HepG2 (cell line): ENCODE results near the gene RREB1. TPM values are rescaled to one million over a fixed set of nuclear protein-coding genes. Genes with fewer than 3 reads are reported as not detected.
A peak's percentile ranks its signal among the peaks of the same experiment; 100 is the strongest.

Experiments used
- ATAC-seq: fragments of 200-7000 bp; cut with Tn5 transposase; 3 replicates; pipeline ENCODE4 v1.9.1; 2020; ENCODE audit warnings: mild to moderate bottlenecking, moderate library complexity
- BruUV-seq: library from RNA; stranded (reverse); fragments of 400-500 nt; replicated peaks from 2 replicates; lab custom pipeline; 2021; lab: Mats Ljungman, UMichigan
- CTCF ChIA-PET: fragments of 300-600 bp; formaldehyde crosslinking; extraction: SDS; loops from one replicate; lab custom pipeline; 2021; ENCODE audit warnings: low total read pairs, inconsistent platforms, low intra/inter-chr PET ratio; lab: Yijun Ruan, JAX
- POLR2A ChIA-PET: fragments of 350-600 bp; sonication (Branson Sonifier 250); formaldehyde crosslinking; loops from one replicate; lab custom pipeline; 2020; ENCODE audit warnings: antibody characterized with exemption, inconsistent platforms; lab: Yijun Ruan, JAX
- DNase-seq: peaks from one replicate; pipeline ENCODE4 v3.0.0-alpha.2; 2015; ENCODE audit warnings: low spot score
- FAIRE-seq: peaks from 3 replicates; lab custom pipeline; 2011; peaks lifted over from hg19 to GRCh38; lab: Jason Lieb, UNC
- H2AFZ ChIP-seq: one replicate; pipeline ENCODE4 v1.6.1; 2011; ENCODE audit warnings: low read length, inconsistent platforms
- H3K27ac ChIP-seq: fragments of 300-600 bp; 3 replicates; pipeline ENCODE4 v1.8.0; 2011; ENCODE audit warnings: mixed run types, mild to moderate bottlenecking, mixed read lengths, low read length, inconsistent platforms; ENCODE audit not compliant: insufficient read depth; ENCODE audit errors: extremely low read length
- H3K27me3 ChIP-seq, 2 experiments: fragments of 200-600 bp in 1 of 2; 2 replicates in 1 of 2; 3 replicates in 1 of 2; pipeline versions ENCODE4 v1.6.0 to v1.8.0; 2011; ENCODE audit warnings: low read length in 2 of 2, mild to moderate bottlenecking in 2 of 2, moderate library complexity in 2 of 2, inconsistent platforms in 1 of 2; ENCODE audit not compliant: insufficient read depth in 2 of 2, control insufficient read depth in 1 of 2
- H3K36me3 ChIP-seq, 2 experiments: fragments of 200-600 bp in 1 of 2; replicated peaks in 1 of 2; 2 replicates in 1 of 2; 3 replicates in 1 of 2; pipeline versions ENCODE4 v1.5.1 to v1.8.0; 2011; ENCODE audit warnings: low read length in 2 of 2, inconsistent platforms in 1 of 2; ENCODE audit not compliant: insufficient read depth in 2 of 2, control insufficient read depth in 1 of 2
- H3K4me1 ChIP-seq: 2 replicates; pipeline ENCODE4 v1.5.1; 2012; ENCODE audit warnings: low read length, inconsistent platforms; ENCODE audit not compliant: insufficient read depth
- H3K4me2 ChIP-seq: 2 replicates; pipeline ENCODE4 v1.6.0; 2011; ENCODE audit warnings: low read depth, low read length, inconsistent platforms
- H3K4me3 ChIP-seq, 3 experiments: fragments of 200-600 bp in 1 of 3; sonication (generic), shearing (Covaris generic) in 1 of 3; replicated peaks in 1 of 3; 2 replicates each; pipeline ENCODE4 v1.5.1; 2011 to 2016; ENCODE audit warnings: low read length in 3 of 3, inconsistent platforms in 2 of 3, low read depth in 2 of 3, mild to moderate bottlenecking in 2 of 3, control low read depth in 1 of 3, mixed read lengths in 1 of 3; ENCODE audit not compliant: insufficient read depth in 1 of 3
- H3K79me2 ChIP-seq: one replicate; pipeline ENCODE4 v1.6.1; 2011; ENCODE audit warnings: low read length, inconsistent platforms; ENCODE audit not compliant: insufficient read depth
- H3K9ac ChIP-seq: 2 replicates; pipeline ENCODE4 v1.6.0; 2011; ENCODE audit warnings: mild to moderate bottlenecking, low read depth, low read length, inconsistent platforms; ENCODE audit not compliant: insufficient read depth
- H3K9me3 ChIP-seq: 2 replicates; pipeline ENCODE4 v1.5.1; 2012; ENCODE audit warnings: mild to moderate bottlenecking, low read length
- H4K20me1 ChIP-seq: 2 replicates; pipeline ENCODE4 v1.6.0; 2011; ENCODE audit warnings: inconsistent platforms, mild to moderate bottlenecking, low read length, moderate library complexity; ENCODE audit not compliant: insufficient read depth
- CCAR2 ChIP-seq: fragments of 200-400 bp; formaldehyde crosslinking; optimal IDR thresholded peaks from 2 replicates; pipeline ENCODE3; 2018; ENCODE audit warnings: low read depth, mild to moderate bottlenecking, low read length, moderate library complexity
- HOXA9 ChIP-seq: sonication (generic); formaldehyde crosslinking; IDR thresholded peaks from 2 replicates; pipeline ENCODE4 v1.8.1; 2022; ENCODE audit warnings: missing genetic modification reagents, mild to moderate bottlenecking, moderate library complexity, borderline replicate concordance
- IRF2 ChIP-seq: IDR thresholded peaks from 2 replicates; pipeline ENCODE4 v1.6.1; 2018; ENCODE audit warnings: missing genetic modification reagents, missing compliant biosample characterization
- ISL2 ChIP-seq: sonication (generic); formaldehyde crosslinking; IDR thresholded peaks from 2 replicates; pipeline ENCODE4 v1.5.0; 2020; ENCODE audit warnings: missing genetic modification reagents
- MED1 ChIP-seq: sonication (generic); formaldehyde crosslinking; IDR thresholded peaks from 2 replicates; pipeline ENCODE4 v1.4.0; 2020; ENCODE audit warnings: missing genetic modification reagents
- MEF2D ChIP-seq: sonication (generic); formaldehyde crosslinking; IDR thresholded peaks from 2 replicates; pipeline ENCODE4 v1.5.1; 2020; ENCODE audit warnings: mild to moderate bottlenecking, missing genetic modification reagents
- MTERF4 ChIP-seq: sonication (generic); formaldehyde crosslinking; IDR thresholded peaks from 2 replicates; pipeline ENCODE4 v1.8.0; 2023; ENCODE audit warnings: mild to moderate bottlenecking, missing genetic modification reagents
- NFATC3 ChIP-seq: sonication (generic); formaldehyde crosslinking; IDR thresholded peaks from 2 replicates; pipeline ENCODE4 v1.5.1; 2020; ENCODE audit warnings: mild to moderate bottlenecking, missing genetic modification reagents
- NKX3-1 ChIP-seq: sonication (generic); formaldehyde crosslinking; IDR thresholded peaks from 2 replicates; pipeline ENCODE4 v1.5.0; 2020; ENCODE audit warnings: missing genetic modification reagents
- NR3C1 ChIP-seq: sonication (generic); formaldehyde crosslinking; IDR thresholded peaks from 2 replicates; pipeline ENCODE4 v1.4.0; 2020; ENCODE audit warnings: missing genetic modification reagents
- ONECUT2 ChIP-seq: sonication (generic); formaldehyde crosslinking; IDR thresholded peaks from 2 replicates; pipeline ENCODE4 v1.4.0; 2020; ENCODE audit warnings: missing genetic modification reagents
- PHF21A ChIP-seq: sonication (generic); formaldehyde crosslinking; IDR thresholded peaks from 2 replicates; pipeline ENCODE4 v1.5.0; 2020; ENCODE audit warnings: mild to moderate bottlenecking, missing genetic modification reagents
- RFX3 ChIP-seq: IDR thresholded peaks from 2 replicates; pipeline ENCODE4 v1.6.1; 2016; ENCODE audit warnings: missing biosample characterization, missing genetic modification reagents
- SPEN ChIP-seq: sonication (generic); formaldehyde crosslinking; IDR thresholded peaks from 2 replicates; pipeline ENCODE4 v1.5.1; 2020; ENCODE audit warnings: low read depth, mild to moderate bottlenecking, missing genetic modification reagents
- SRF ChIP-seq: IDR thresholded peaks from 2 replicates; pipeline ENCODE4 v1.6.1; 2011; ENCODE audit warnings: mild to moderate bottlenecking, low read depth, low read length, moderate library complexity
- TAF15 ChIP-seq: fragments of 200-400 bp; formaldehyde crosslinking; IDR thresholded peaks from one replicate; pipeline ENCODE4 v1.6.1; 2018; ENCODE audit warnings: mild to moderate bottlenecking, low read depth, low read length; ENCODE audit not compliant: poor library complexity, severe bottlenecking
- YEATS4 ChIP-seq: sonication (generic); formaldehyde crosslinking; IDR thresholded peaks from 2 replicates; pipeline ENCODE4 v1.4.0; 2020; ENCODE audit warnings: missing genetic modification reagents, borderline replicate concordance
- ZNF136 ChIP-seq: sonication (generic); formaldehyde crosslinking; IDR thresholded peaks from 2 replicates; pipeline ENCODE4 v1.8.1; 2022; ENCODE audit warnings: low read depth, mild to moderate bottlenecking, moderate library complexity, missing genetic modification reagents
- ZNF570 ChIP-seq: sonication (generic); formaldehyde crosslinking; IDR thresholded peaks from 2 replicates; pipeline ENCODE4 v1.4.0; 2020; ENCODE audit warnings: mild to moderate bottlenecking, missing genetic modification reagents, borderline replicate concordance
- ZNF629 ChIP-seq: sonication (generic); formaldehyde crosslinking; conservative IDR thresholded peaks from 2 replicates; pipeline ENCODE4 v1.5.0; 2020; ENCODE audit warnings: missing genetic modification reagents
- ZNF710 ChIP-seq: sonication (generic); formaldehyde crosslinking; IDR thresholded peaks from 2 replicates; pipeline ENCODE4 v1.5.0; 2020; ENCODE audit warnings: mild to moderate bottlenecking, missing genetic modification reagents, borderline replicate concordance
- WGBS: methylation state at CpG from one replicate; pipeline ENCODE4 v1.1.6; 2017; ENCODE audit warnings: low lambda C conversion rate; 5-methylcytosine and 5-hydroxymethylcytosine counted together
- in situ Hi-C: cut with HindIII; loops from 2 replicates; pipeline ENCODE4 v1.10.0; 2017; ENCODE audit warnings: low pct_unique_long_range_greater_than_20kb; ENCODE audit not compliant: extremely low pct_ligation_motif_present
- intact Hi-C: fragments of 100-400 bp; cut with micrococcal nuclease; formaldehyde crosslinking; loops from one replicate; pipeline ENCODE4 v1.10.0; 2022; ENCODE audit not compliant: unreplicated experiment
- polyA plus RNA-seq, 8 experiments: library from polyadenylated mRNA; depleted of rRNA in 3 of 8; stranded (reverse) in 7 of 8; unstranded in 1 of 8; fragments of >200 nt; fragmentation: Illumina TruSeq in 4 of 8; extraction: Trizol in 4 of 8; gene quantifications; 2 replicates each; pipeline versions ENCODE4 v1.2.1 to v1.2.3, GENCODE V29; 2011 to 2016; ENCODE audit warnings: low read depth in 4 of 8, missing spikeins in 1 of 8, mixed read lengths in 1 of 8; ENCODE audit not compliant: insufficient read depth in 1 of 8
- total RNA-seq, 5 experiments: library from RNA; depleted of rRNA; stranded (reverse); fragments of >200 nt; fragmentation: Illumina TruSeq; extraction: Trizol; gene quantifications; 2 replicates each; pipeline ENCODE4 v1.2.3, GENCODE V29; 2016; ENCODE audit warnings: low read depth in 1 of 5

The RREB1 gene
- total and polyA plus RNA-seq, 2 of the 13 experiments (the other 11 are each of a cell fraction or from before 2014, with no cell fraction given): 6.1 to 23.2 TPM

- DNase-seq (peak; percentile 70), ATAC-seq (no peak), FAIRE-seq (peak; percentile 21)
- Histone ChIP-seq H3K4me1 (peaks cover 56% of the 10 kb centered on the region), H3K79me2 (peaks cover 8% of the 10 kb centered on the region), H3K36me3 (peaks cover 36 to 56% of the 10 kb centered on the region in 2 experiments), H3K4me2 (peak overlapping the region; percentile 83; the same call in 1 of the 2 replicates), H3K9me3 (no peaks in the 10 kb centered on the region), H3K27ac (peak overlapping the region; percentile 82), H2AFZ (no peak overlapping the region), H4K20me1 (peaks cover 4% of the 10 kb centered on the region; the same call in 1 of the 2 replicates), H3K4me3 (no peak overlapping the region), H3K9ac (no peak overlapping the region), H3K27me3 (no peaks in the 10 kb centered on the region)
- intact Hi-C loops: loop anchor here (1.0 kb wide), 1 partner anchor 519 kb away; no protein-coding TSS in a partner anchor
- POLR2A ChIA-PET: interaction anchor here (1.3 kb wide), 1 partner anchor 201 kb away, joined by 3 read pairs; no protein-coding TSS in a partner anchor
- BruUV-seq: no TSS peak
- WGBS: 40% methylated on average over 7 of the region's 7 CpGs
- in situ Hi-C loops: loop anchor here (5.0 kb wide), 1 partner anchor 521 kb away; no protein-coding TSS in a partner anchor
- CTCF ChIA-PET: interaction anchor here (1.2 to 2.8 kb wide), 3 partner anchors 484 to 567 kb away, joined by 3 to 10 read pairs (median 8); no protein-coding TSS in a partner anchor
- TF ChIP-seq SPEN (CRISPR knock-in tag) (no peak), MEF2D (CRISPR knock-in tag) (no peak), NR3C1 (CRISPR knock-in tag) (no peak), ZNF629 (CRISPR knock-in tag) (no peak), YEATS4 (CRISPR knock-in tag) (no peak), ZNF570 (CRISPR knock-in tag) (no peak), PHF21A (no peak), CCAR2 (no peak), ZNF136 (CRISPR knock-in tag) (no peak), SRF (no peak), ONECUT2 (CRISPR knock-in tag) (0 out of 2 replicates have a peak, but pooled peaks have one; percentile 28), TAF15 (no peak), MTERF4 (no peak), ZNF710 (CRISPR knock-in tag) (no peak), RFX3 (CRISPR knock-in tag) (no peak), HOXA9 (CRISPR knock-in tag) (no peak), MED1 (CRISPR knock-in tag) (0 out of 2 replicates have a peak, but pooled peaks have one; percentile 27), NKX3-1 (no peak), ISL2 (CRISPR knock-in tag) (0 out of 2 replicates have a peak, but pooled peaks have one; percentile 29), IRF2 (0 out of 2 replicates have a peak, but pooled peaks have one; percentile 16), NFATC3 (CRISPR knock-in tag) (no peak)
Measured at GRCh38 chr6:7243179-7243981, 135.6 kb downstream of the RREB1 start.
